Neuronal stem cell (in vitro differentiated cells): ENCODE data around the gene GTF2F1.
A peak's percentile ranks its signal among the peaks of the same experiment; 100 is the strongest.

ENCODE experiments used
- DNase-seq: peaks from one replicate; pipeline ENCODE4 v3.0.0-alpha.2; 2013; ENCODE audit warnings: low spot score
- H2AFZ ChIP-seq: one replicate; pipeline ENCODE4 v1.6.1; 2013; ENCODE audit warnings: mild to moderate bottlenecking, low read length, inconsistent platforms
- H2AK5ac ChIP-seq: 2 replicates; pipeline ENCODE4 v1.6.1; 2013; ENCODE audit warnings: low read depth, mild to moderate bottlenecking, inconsistent platforms, low read length, moderate library complexity, mixed read lengths
- H2BK120ac ChIP-seq: 2 replicates; pipeline ENCODE4 v1.6.1; 2013; ENCODE audit warnings: low read depth, mild to moderate bottlenecking, inconsistent platforms, low read length, moderate library complexity, mixed read lengths
- H2BK12ac ChIP-seq: one replicate; pipeline ENCODE4 v1.6.1; 2013; ENCODE audit warnings: low read length, inconsistent platforms
- H2BK15ac ChIP-seq: 2 replicates; pipeline ENCODE4 v1.6.1; 2013; ENCODE audit warnings: mild to moderate bottlenecking, low read length, inconsistent platforms, mixed read lengths
- H2BK5ac ChIP-seq: one replicate; pipeline ENCODE4 v1.6.1; 2013; ENCODE audit warnings: inconsistent platforms, mild to moderate bottlenecking, low read length, moderate library complexity
- H3K14ac ChIP-seq: one replicate; pipeline ENCODE4 v1.6.1; 2013; ENCODE audit warnings: low read length, inconsistent platforms
- H3K18ac ChIP-seq: 2 replicates; pipeline ENCODE4 v1.6.1; 2013; ENCODE audit warnings: low read length, inconsistent platforms
- H3K23ac ChIP-seq: 2 replicates; pipeline ENCODE4 v1.6.1; 2013; ENCODE audit warnings: low read depth, mild to moderate bottlenecking, mixed read lengths, low read length, inconsistent platforms; ENCODE audit not compliant: poor library complexity
- H3K27ac ChIP-seq: replicated peaks from 3 replicates; pipeline ENCODE4 v1.5.1; 2013; ENCODE audit warnings: low read length, inconsistent platforms
- H3K27me3 ChIP-seq, 3 experiments: 2 replicates each; pipeline ENCODE4 v1.6.1; 2013; ENCODE audit warnings: low read length in 3 of 3, mild to moderate bottlenecking in 2 of 3, inconsistent platforms in 1 of 3, low read depth in 1 of 3, mixed read lengths in 1 of 3, moderate library complexity in 1 of 3; ENCODE audit not compliant: control insufficient read depth in 3 of 3, insufficient read depth in 3 of 3
- H3K36me3 ChIP-seq, 2 donors: replicated peaks in 1 of 2; 2 replicates each; pipeline ENCODE4 v1.6.1; 2013; ENCODE audit warnings: low read length in 2 of 2; ENCODE audit not compliant: control insufficient read depth in 2 of 2, insufficient read depth in 2 of 2
- H3K4ac ChIP-seq: 2 replicates; pipeline ENCODE4 v1.6.1; 2013; ENCODE audit warnings: inconsistent platforms, mild to moderate bottlenecking, low read length, moderate library complexity
- H3K4me1 ChIP-seq, 2 donors: 1 replicate in 1 of 2; 2 replicates in 1 of 2; pipeline ENCODE4 v1.6.1; 2013; ENCODE audit warnings: low read length in 2 of 2, low read depth in 1 of 2; ENCODE audit not compliant: control insufficient read depth in 2 of 2, insufficient read depth in 1 of 2
- H3K4me2 ChIP-seq: one replicate; pipeline ENCODE4 v1.6.1; 2013; ENCODE audit warnings: mild to moderate bottlenecking, low read length, inconsistent platforms; ENCODE audit not compliant: insufficient read depth, poor library complexity, severe bottlenecking
- H3K4me3 ChIP-seq, 2 donors: 2 replicates each; pipeline ENCODE4 v1.5.1; 2013; ENCODE audit warnings: low read length in 2 of 2, mild to moderate bottlenecking in 2 of 2, inconsistent platforms in 1 of 2, moderate library complexity in 1 of 2
- H3K79me1 ChIP-seq: one replicate; pipeline ENCODE4 v1.6.1; 2013; ENCODE audit warnings: low read depth, mild to moderate bottlenecking, inconsistent platforms, low read length, moderate library complexity
- H3K9ac ChIP-seq: one replicate; pipeline ENCODE4 v1.6.1; 2013; ENCODE audit warnings: mild to moderate bottlenecking, low read depth, low read length, inconsistent platforms; ENCODE audit not compliant: poor library complexity
- H3K9me3 ChIP-seq, 2 donors: replicated peaks in 1 of 2; 2 replicates each; pipeline versions ENCODE3 to v1.6.1; 2013; ENCODE audit warnings: low read length in 2 of 2, mild to moderate bottlenecking in 2 of 2, inconsistent platforms in 1 of 2, low read depth in 1 of 2, mixed read lengths in 1 of 2, moderate library complexity in 1 of 2; ENCODE audit not compliant: control insufficient read depth in 2 of 2, insufficient read depth in 1 of 2
- H4K8ac ChIP-seq: one replicate; pipeline ENCODE4 v1.6.1; 2013; ENCODE audit warnings: low read depth, mild to moderate bottlenecking, inconsistent platforms, low read length, moderate library complexity
- H4K91ac ChIP-seq: one replicate; pipeline ENCODE4 v1.6.1; 2013; ENCODE audit warnings: low read length, low read depth, mild to moderate bottlenecking, inconsistent platforms; ENCODE audit not compliant: poor library complexity
- WGBS, 2 donors: extraction: QIAGEN DNeasy Blood & Tissue Kit; methylation state at CpG; one replicate each; pipeline ENCODE4 v1.1.7; 2013; ENCODE audit warnings: missing lambda C conversion rate in 2 of 2, mixed read lengths in 1 of 2; ENCODE audit not compliant: insufficient read length in 2 of 2, insufficient replicate concordance in 1 of 2; ENCODE audit errors: extremely low coverage in 2 of 2; 5-methylcytosine and 5-hydroxymethylcytosine counted together

GTF2F1 gene

GRCh38 chr19:6425732-6426620 is 33.0 kb upstream of the GTF2F1 start:
- no peak overlapping the region for H2BK5ac ChIP-seq
- peak overlapping the region; percentile 28 for H3K14ac ChIP-seq
- H3K9ac ChIP-seq: no peak overlapping the region
- peaks cover 12% of the 10 kb centered on the region for H3K79me1 ChIP-seq
- no peak overlapping the region for H3K4ac ChIP-seq
- H2AFZ ChIP-seq: peak overlapping the region; percentile 79
- H2AK5ac ChIP-seq: peak overlapping the region; percentile 0
- no peak overlapping the region for H3K23ac ChIP-seq
- no peak overlapping the region for H4K91ac ChIP-seq
- peak overlapping the region; percentile 11 for H2BK15ac ChIP-seq
- no peak overlapping the region for H4K8ac ChIP-seq
- H3K4me2 ChIP-seq: peak overlapping the region; percentile 15
- peak overlapping the region; percentile 78 for H3K18ac ChIP-seq
- H3K36me3 ChIP-seq: peaks cover 14 to 25% of the 10 kb centered on the region in 2 donors
- H3K27ac ChIP-seq: peak overlapping the region; percentile 52
- H2BK120ac ChIP-seq: no peak overlapping the region
- H3K4me3 ChIP-seq: peak overlapping the region in 1 of 2 donors; percentile 63
- peaks cover 0 to 5% (median 4%) of the 10 kb centered on the region in 3 experiments for H3K27me3 ChIP-seq
- no CpG with 5 or more reads among the region's 21 CpGs for WGBS, 2 donors
- H3K9me3 ChIP-seq: peaks cover 4 to 5% of the 10 kb centered on the region in 2 donors
- H3K4me1 ChIP-seq: peaks cover 9 to 13% of the 10 kb centered on the region in 2 donors
- DNase-seq: no peak
- peak overlapping the region; percentile 60 for H2BK12ac ChIP-seq

- no peak overlapping the region for H4K8ac ChIP-seq
- peak overlapping the region; percentile 79 for H2AFZ ChIP-seq
- H3K36me3 ChIP-seq: peaks cover 21 to 33% of the 10 kb centered on the region in 2 donors
- H3K4me2 ChIP-seq: peak overlapping the region; percentile 15
- H2BK120ac ChIP-seq: no peak overlapping the region
- H3K9me3 ChIP-seq: peaks cover 4 to 5% of the 10 kb centered on the region in 2 donors
- no peak overlapping the region for H3K23ac ChIP-seq
- peak overlapping the region; percentile 78 for H3K18ac ChIP-seq
- H3K4ac ChIP-seq: no peak overlapping the region
- no peak overlapping the region for H3K14ac ChIP-seq
- DNase-seq: peak; percentile 100
- peaks cover 18% of the 10 kb centered on the region for H3K79me1 ChIP-seq
- no peak overlapping the region for H3K9ac ChIP-seq
- H3K27ac ChIP-seq: peak overlapping the region; percentile 52
- no peak overlapping the region for H2BK12ac ChIP-seq
- no peak overlapping the region for H2BK5ac ChIP-seq
- no peak overlapping the region for H3K4me3 ChIP-seq
- H4K91ac ChIP-seq: no peak overlapping the region
- H2AK5ac ChIP-seq: no peak overlapping the region
- peaks cover 0 to 5% (median 4%) of the 10 kb centered on the region in 3 experiments for H3K27me3 ChIP-seq
- no CpG with 5 or more reads among the region's 43 CpGs for WGBS, 2 donors
- H3K4me1 ChIP-seq: peaks cover 9 to 13% of the 10 kb centered on the region in 2 donors
- H2BK15ac ChIP-seq: peak overlapping the region; percentile 2
Observed at GRCh38 chr19:6424939-6425731, 32.2 kb upstream of the GTF2F1 start.

- Histone ChIP-seq H3K4me2 (peak within 1 kb of the TSS; percentile 82), H3K4ac (no peak within 1 kb of the TSS), H2BK120ac (no peak within 1 kb of the TSS), H3K79me1 (peaks cover 20% of the 10 kb centered on the region), H3K18ac (peak within 1 kb of the TSS; percentile 89), H2BK15ac (peak within 1 kb of the TSS; percentile 2), H3K27me3 (no peaks in the 10 kb centered on the region), H3K27ac (peak within 1 kb of the TSS; percentile 52), H3K4me3 (peak within 1 kb of the TSS; percentile 96 to 98), H3K4me1 (peaks cover 9 to 13% of the 10 kb centered on the region in 2 donors), H2AFZ (peak within 1 kb of the TSS; percentile 79), H3K36me3 (peaks cover 28 to 41% of the 10 kb centered on the region in 2 donors), H2AK5ac (peak within 1 kb of the TSS; percentile 60), H4K91ac (no peak within 1 kb of the TSS), H2BK12ac (no peak within 1 kb of the TSS), H3K9me3 (peaks cover 4 to 5% of the 10 kb centered on the region in 2 donors), H3K14ac (peak within 1 kb of the TSS; percentile 75), H2BK5ac (peak within 1 kb of the TSS; percentile 11), H3K9ac (peak within 1 kb of the TSS; percentile 92), H4K8ac (no peak within 1 kb of the TSS), H3K23ac (peak within 1 kb of the TSS; percentile 96)
- WGBS, 2 donors: no CpG with 5 or more reads among the region's 114 CpGs
- DNase-seq: no peak
Observed at GRCh38 chr19:6424195-6424938, 31.4 kb upstream of the GTF2F1 start, which contains the start of gene KHSRP. Gene KHSRP (minus strand): TSS chr19:6424811. CDS start chr19:6424701, 110 bp downstream.
